GM23338 (cell line): ENCODE results near the gene PSMD8. TPM values are rescaled to one million over a fixed set of nuclear protein-coding genes. Genes with fewer than 3 reads are reported as not detected.

ENCODE experiments used
- ATAC-seq: fragments of 200-7000 bp; cut with Tn5 transposase; 3 replicates; pipeline ENCODE4 v1.9.1; 2020
- DNase-seq: peaks from one replicate; pipeline ENCODE4 v3.0.0-alpha.2; 2015; ENCODE audit warnings: low spot score
- H2AFZ ChIP-seq: fragments of 200-600 bp; sonication (generic); 2 replicates; pipeline ENCODE4 v1.8.0; 2016; ENCODE audit warnings: antibody characterized with exemption, mild to moderate bottlenecking, moderate library complexity
- H3F3A ChIP-seq: fragments of 200-600 bp; sonication (generic); replicated peaks from 2 replicates; pipeline ENCODE4 v1.8.0; 2017; ENCODE audit warnings: antibody characterized with exemption, mixed run types, low read depth
- H3K27ac ChIP-seq: fragments of 200-600 bp; sonication (generic); 2 replicates; pipeline ENCODE4 v1.6.1; 2016; ENCODE audit warnings: low read depth
- H3K27me3 ChIP-seq: fragments of 200-600 bp; sonication (generic); 2 replicates; pipeline ENCODE4 v1.8.0; 2016; ENCODE audit warnings: mild to moderate bottlenecking, mixed run types, moderate library complexity; ENCODE audit not compliant: insufficient read depth
- H3K36me3 ChIP-seq: fragments of 200-600 bp; sonication (generic); 2 replicates; pipeline ENCODE4 v1.8.0; 2016; ENCODE audit warnings: mild to moderate bottlenecking; ENCODE audit not compliant: insufficient read depth
- H3K4me1 ChIP-seq: fragments of 200-600 bp; sonication (generic); 2 replicates; pipeline ENCODE4 v1.8.0; 2016; ENCODE audit warnings: mild to moderate bottlenecking, moderate library complexity; ENCODE audit not compliant: insufficient read depth
- H3K4me2 ChIP-seq: fragments of 200-600 bp; sonication (generic); 2 replicates; pipeline ENCODE4 v1.7.1; 2017; ENCODE audit warnings: mixed run types
- H3K4me3 ChIP-seq: fragments of 200-600 bp; sonication (generic); 2 replicates; pipeline ENCODE4 v1.6.1; 2016; ENCODE audit warnings: mixed run types
- H3K79me2 ChIP-seq: fragments of 200-600 bp; sonication (generic); replicated peaks from 2 replicates; pipeline ENCODE4 v1.8.0; 2017; ENCODE audit warnings: mild to moderate bottlenecking; ENCODE audit not compliant: insufficient read depth
- H3K9me2 ChIP-seq: fragments of 200-600 bp; sonication (generic); 2 replicates; pipeline ENCODE4 v1.8.0; 2017; ENCODE audit not compliant: insufficient read depth
- H4K20me1 ChIP-seq: fragments of 200-600 bp; sonication (generic); replicated peaks from 2 replicates; pipeline ENCODE4 v1.8.0; 2017; ENCODE audit warnings: mild to moderate bottlenecking; ENCODE audit not compliant: insufficient read depth
- H3K27ac Mint-ChIP-seq: 2 replicates; pipeline ENCODE4 v1.8.0; 2020; ENCODE audit warnings: inconsistent platforms, mild to moderate bottlenecking, moderate library complexity, mixed read lengths
- H3K27me3 Mint-ChIP-seq: 3 replicates; pipeline ENCODE4 v1.8.0; 2022; ENCODE audit warnings: low read depth, mild to moderate bottlenecking, moderate library complexity, mixed read lengths, inconsistent platforms; ENCODE audit not compliant: insufficient read depth, poor library complexity
- H3K36me3 Mint-ChIP-seq: 3 replicates; pipeline ENCODE4 v1.8.0; 2021; ENCODE audit warnings: low read depth, mild to moderate bottlenecking, inconsistent platforms, moderate library complexity, mixed read lengths
- H3K4me1 Mint-ChIP-seq: 3 replicates; pipeline ENCODE4 v1.8.0; 2020; ENCODE audit warnings: mild to moderate bottlenecking, inconsistent platforms, mixed read lengths
- H3K4me3 Mint-ChIP-seq: 3 replicates; pipeline ENCODE4 v1.8.0; 2021; ENCODE audit warnings: moderate library complexity, mild to moderate bottlenecking, inconsistent platforms, mixed read lengths
- H3K9me3 Mint-ChIP-seq: 3 replicates; pipeline ENCODE4 v1.8.0; 2020; ENCODE audit warnings: moderate library complexity, mild to moderate bottlenecking, inconsistent platforms, mixed read lengths
- REST ChIP-seq: IDR thresholded peaks from one replicate; pipeline ENCODE4 v1.6.1; 2018; ENCODE audit warnings: antibody characterized with exemption; ENCODE audit not compliant: unreplicated experiment
- ZNF114 ChIP-seq: fragments of 250-450 bp; sonication (Bioruptor Pico); IDR thresholded peaks from 2 replicates; pipeline ENCODE4 v1.5.0; 2020; ENCODE audit warnings: mild to moderate bottlenecking, moderate library complexity
- polyA plus RNA-seq: library from polyadenylated mRNA; unstranded; fragments of >200 nt; fragmentation: Nextera tagmentation; extraction: Ambion mirVana; gene quantifications from 2 replicates; pipeline ENCODE4 v1.2.1, GENCODE V29; 2016
- total RNA-seq: library from RNA; depleted of rRNA; stranded (reverse); fragments of >200 nt; shearing (Covaris generic); gene quantifications from 2 replicates; pipeline ENCODE4 v1.2.3, GENCODE V29; 2014
- TF ChIP-seq, protein P1 (sequence below): fragments of 250-450 bp; sonication (Bioruptor Pico); IDR thresholded peaks from 2 replicates; pipeline ENCODE4 v1.5.0; 2020; ENCODE audit warnings: mild to moderate bottlenecking, moderate library complexity

PSMD8 gene
- total and polyA plus RNA-seq, 2 experiments from 2014 or later = 129 to 241 TPM

DNA sequence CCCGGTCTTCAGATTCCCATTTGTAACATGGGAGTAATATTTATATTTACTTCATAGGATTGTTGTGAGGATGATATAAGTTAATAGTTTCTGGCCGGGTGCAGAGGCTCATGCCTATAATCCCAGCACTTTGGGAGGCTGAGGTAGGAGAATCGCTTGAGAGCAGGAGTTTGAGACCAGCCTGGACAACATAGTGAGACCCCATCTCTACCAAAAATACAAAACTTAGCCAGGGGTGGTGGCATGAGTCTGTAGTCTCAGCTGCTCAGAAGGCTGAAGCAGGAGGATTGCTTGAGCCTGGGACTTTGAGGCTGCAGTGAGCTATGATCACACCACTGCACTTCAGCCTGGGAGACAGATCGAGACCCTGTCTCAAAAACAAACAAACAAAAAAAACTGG lies 27.5 kb upstream of the PSMD8 start:
- Histone ChIP-seq H3K4me1 (no peaks in the 10 kb centered on the region), H3K9me2 (no peaks in the 10 kb centered on the region), H3K4me2 (no peak overlapping the region), H2AFZ (no peak overlapping the region), H4K20me1 (no peaks in the 10 kb centered on the region), H3K79me2 (no peaks in the 10 kb centered on the region), H3F3A (no peaks in the 10 kb centered on the region), H3K36me3 (no peaks in the 10 kb centered on the region), H3K27ac (no peak overlapping the region), H3K27me3 (no peaks in the 10 kb centered on the region), H3K4me3 (no peak overlapping the region)
- Mint-ChIP-seq H3K9me3 (no peaks in the 10 kb centered on the region), H3K4me3 (no peak overlapping the region), H3K27ac (no peak overlapping the region), H3K4me1 (peaks cover 2% of the 10 kb centered on the region; the same call in 1 of the 3 replicates), H3K36me3 (no peaks in the 10 kb centered on the region; the same call in 2 of the 3 replicates), H3K27me3 (peaks cover 18% of the 10 kb centered on the region)
- DNase-seq (no peak), ATAC-seq (no peak)
- TF ChIP-seq REST (no peak), ZNF114 (no peak)
- TF ChIP-seq, protein P1, sequence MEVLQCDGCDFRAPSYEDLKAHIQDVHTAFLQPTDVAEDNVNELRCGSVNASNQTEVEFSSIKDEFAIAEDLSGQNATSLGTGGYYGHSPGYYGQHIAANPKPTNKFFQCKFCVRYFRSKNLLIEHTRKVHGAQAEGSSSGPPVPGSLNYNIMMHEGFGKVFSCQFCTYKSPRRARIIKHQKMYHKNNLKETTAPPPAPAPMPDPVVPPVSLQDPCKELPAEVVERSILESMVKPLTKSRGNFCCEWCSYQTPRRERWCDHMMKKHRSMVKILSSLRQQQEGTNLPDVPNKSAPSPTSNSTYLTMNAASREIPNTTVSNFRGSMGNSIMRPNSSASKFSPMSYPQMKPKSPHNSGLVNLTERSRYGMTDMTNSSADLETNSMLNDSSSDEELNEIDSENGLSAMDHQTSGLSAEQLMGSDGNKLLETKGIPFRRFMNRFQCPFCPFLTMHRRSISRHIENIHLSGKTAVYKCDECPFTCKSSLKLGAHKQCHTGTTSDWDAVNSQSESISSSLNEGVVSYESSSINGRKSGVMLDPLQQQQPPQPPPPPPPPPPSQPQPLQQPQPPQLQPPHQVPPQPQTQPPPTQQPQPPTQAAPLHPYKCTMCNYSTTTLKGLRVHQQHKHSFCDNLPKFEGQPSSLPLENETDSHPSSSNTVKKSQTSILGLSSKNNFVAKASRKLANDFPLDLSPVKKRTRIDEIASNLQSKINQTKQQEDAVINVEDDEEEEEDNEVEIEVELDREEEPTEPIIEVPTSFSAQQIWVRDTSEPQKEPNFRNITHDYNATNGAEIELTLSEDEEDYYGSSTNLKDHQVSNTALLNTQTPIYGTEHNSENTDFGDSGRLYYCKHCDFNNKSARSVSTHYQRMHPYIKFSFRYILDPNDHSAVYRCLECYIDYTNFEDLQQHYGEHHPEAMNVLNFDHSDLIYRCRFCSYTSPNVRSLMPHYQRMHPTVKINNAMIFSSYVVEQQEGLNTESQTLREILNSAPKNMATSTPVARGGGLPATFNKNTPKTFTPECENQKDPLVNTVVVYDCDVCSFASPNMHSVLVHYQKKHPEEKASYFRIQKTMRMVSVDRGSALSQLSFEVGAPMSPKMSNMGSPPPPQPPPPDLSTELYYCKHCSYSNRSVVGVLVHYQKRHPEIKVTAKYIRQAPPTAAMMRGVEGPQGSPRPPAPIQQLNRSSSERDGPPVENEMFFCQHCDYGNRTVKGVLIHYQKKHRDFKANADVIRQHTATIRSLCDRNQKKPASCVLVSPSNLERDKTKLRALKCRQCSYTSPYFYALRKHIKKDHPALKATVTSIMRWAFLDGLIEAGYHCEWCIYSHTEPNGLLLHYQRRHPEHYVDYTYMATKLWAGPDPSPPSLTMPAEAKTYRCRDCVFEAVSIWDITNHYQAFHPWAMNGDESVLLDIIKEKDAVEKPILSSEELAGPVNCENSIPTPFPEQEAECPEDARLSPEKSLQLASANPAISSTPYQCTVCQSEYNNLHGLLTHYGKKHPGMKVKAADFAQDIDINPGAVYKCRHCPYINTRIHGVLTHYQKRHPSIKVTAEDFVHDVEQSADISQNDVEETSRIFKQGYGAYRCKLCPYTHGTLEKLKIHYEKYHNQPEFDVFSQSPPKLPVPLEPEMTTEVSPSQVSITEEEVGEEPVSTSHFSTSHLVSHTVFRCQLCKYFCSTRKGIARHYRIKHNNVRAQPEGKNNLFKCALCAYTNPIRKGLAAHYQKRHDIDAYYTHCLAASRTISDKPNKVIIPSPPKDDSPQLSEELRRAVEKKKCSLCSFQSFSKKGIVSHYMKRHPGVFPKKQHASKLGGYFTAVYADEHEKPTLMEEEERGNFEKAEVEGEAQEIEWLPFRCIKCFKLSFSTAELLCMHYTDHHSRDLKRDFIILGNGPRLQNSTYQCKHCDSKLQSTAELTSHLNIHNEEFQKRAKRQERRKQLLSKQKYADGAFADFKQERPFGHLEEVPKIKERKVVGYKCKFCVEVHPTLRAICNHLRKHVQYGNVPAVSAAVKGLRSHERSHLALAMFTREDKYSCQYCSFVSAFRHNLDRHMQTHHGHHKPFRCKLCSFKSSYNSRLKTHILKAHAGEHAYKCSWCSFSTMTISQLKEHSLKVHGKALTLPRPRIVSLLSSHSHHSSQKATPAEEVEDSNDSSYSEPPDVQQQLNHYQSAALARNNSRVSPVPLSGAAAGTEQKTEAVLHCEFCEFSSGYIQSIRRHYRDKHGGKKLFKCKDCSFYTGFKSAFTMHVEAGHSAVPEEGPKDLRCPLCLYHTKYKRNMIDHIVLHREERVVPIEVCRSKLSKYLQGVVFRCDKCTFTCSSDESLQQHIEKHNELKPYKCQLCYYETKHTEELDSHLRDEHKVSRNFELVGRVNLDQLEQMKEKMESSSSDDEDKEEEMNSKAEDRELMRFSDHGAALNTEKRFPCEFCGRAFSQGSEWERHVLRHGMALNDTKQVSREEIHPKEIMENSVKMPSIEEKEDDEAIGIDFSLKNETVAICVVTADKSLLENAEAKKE = no peak
